Stimulated activated naive B cell treated with anti-CD40 and anti-IgM and Interleukin-4, amounts not matched to agents 10 μg/mL and 1 μg/mL and 100 μg/mL, for 72 hours (primary cell): Measurements from ENCODE around the gene CMIP.

Experiments used
- ATAC-seq, 2 donors: fragments of 150-1000 bp; cut with Tn5 transposase; replicated peaks; 2 replicates each; pipeline ENCODE4 v1.10.0; 2021; ENCODE audit warnings: moderate library complexity in 1 of 2
- DNase-seq: peaks from one replicate; pipeline ENCODE4 v3.0.0; 2021
- H3K27ac Mint-ChIP-seq: one replicate; pipeline ENCODE4 v1.8.0; 2022; ENCODE audit warnings: mild to moderate bottlenecking, mixed read lengths
- H3K27me3 Mint-ChIP-seq, 2 donors: one replicate each; pipeline ENCODE4 v1.8.0; 2022; ENCODE audit warnings: mixed read lengths in 2 of 2
- H3K36me3 Mint-ChIP-seq, 2 donors: one replicate each; pipeline ENCODE4 v1.8.0; 2022; ENCODE audit warnings: mixed read lengths in 2 of 2, mild to moderate bottlenecking in 1 of 2
- H3K4me1 Mint-ChIP-seq, 2 donors: one replicate each; pipeline ENCODE4 v1.8.0; 2022; ENCODE audit warnings: mixed read lengths in 2 of 2, mild to moderate bottlenecking in 1 of 2
- H3K4me3 Mint-ChIP-seq, 2 donors: one replicate each; pipeline ENCODE4 v1.8.0; 2022; ENCODE audit warnings: mild to moderate bottlenecking in 2 of 2, mixed read lengths in 2 of 2, moderate library complexity in 1 of 2
- H3K9me3 Mint-ChIP-seq, 2 donors: one replicate each; pipeline ENCODE4 v1.8.0; 2022; ENCODE audit warnings: mixed read lengths in 2 of 2, mild to moderate bottlenecking in 1 of 2

Gene CMIP

DNA sequence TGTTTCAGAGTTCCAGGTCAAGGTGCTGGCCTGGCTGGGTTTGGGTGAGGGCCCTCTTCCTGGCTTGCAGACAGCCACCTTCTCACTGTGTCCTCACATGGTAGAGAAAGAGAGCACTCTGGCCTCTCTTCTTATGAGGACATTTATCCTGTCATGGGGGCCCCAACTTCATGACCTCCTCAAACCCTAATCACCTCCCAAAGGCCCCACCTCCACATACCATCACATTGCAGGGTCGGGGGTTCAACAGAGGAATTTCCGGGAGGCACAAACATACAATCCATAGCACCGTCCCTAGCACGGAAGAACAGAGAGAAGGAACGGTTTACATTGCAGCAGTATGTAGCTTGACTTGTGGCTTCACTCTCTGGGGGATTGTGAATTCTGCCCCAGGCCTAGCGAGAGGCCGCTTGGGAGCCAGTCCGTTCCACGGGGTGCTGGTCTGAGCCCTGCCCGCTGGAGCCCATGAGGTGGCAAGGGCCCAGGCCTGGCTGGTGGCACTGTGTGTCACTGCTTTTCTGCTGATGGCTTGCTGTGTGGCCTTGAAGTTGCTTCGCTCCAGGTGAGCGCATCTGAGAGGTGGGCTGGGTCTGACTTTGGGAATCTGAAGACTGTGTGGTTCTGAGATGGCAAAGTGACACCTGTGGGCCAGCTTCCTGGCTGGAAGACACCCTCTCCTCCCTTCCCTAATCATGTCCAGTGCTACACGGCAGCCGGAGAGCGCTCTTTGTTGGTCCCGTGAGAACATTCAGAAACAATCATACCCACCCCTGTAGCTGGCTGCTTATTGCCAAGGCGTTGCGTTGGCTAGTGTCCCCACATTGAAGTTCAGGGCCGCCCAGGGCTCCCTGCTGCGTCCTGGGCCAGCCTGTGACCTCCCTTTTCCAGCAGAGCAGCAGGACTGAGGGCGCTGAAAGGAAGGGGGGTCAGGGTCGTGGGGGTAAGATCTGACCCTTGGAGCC, 98.3 kb downstream of the CMIP start:
- H3K9me3 Mint-ChIP-seq: no peaks in the 10 kb centered on the region
- ATAC-seq (no peak), DNase-seq (no peak)
- no peaks in the 10 kb centered on the region for H3K27me3 Mint-ChIP-seq
- H3K4me1 Mint-ChIP-seq: peaks cover 56 to 79% of the 10 kb centered on the region in 2 donors
- H3K27ac Mint-ChIP-seq: peak overlapping the region; percentile 47
- no peak overlapping the region for H3K4me3 Mint-ChIP-seq
- H3K36me3 Mint-ChIP-seq: peaks cover 6 to 9% of the 10 kb centered on the region in 2 donors

DNA sequence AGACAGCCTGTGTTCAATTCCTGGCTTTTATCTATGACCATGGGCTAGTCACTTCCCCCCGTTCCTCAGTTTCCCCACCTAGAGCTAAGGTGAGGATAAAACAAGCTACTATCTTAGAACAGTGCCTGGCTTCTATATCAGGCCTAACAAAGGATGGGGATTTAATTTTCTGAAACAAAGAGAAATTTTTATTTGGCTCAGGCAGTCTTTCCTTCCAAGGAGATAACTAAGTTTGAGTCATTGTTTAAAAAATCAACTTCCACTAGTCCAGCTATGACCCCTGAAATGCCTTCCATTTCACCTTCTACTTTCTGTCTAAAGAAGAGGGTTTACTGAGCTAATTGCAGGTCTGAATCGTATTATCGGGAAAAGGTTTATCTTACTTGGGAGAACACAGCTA, 99.0 kb downstream of the CMIP start:
- Mint-ChIP-seq H3K27me3 (no peaks in the 10 kb centered on the region), H3K27ac (no peak overlapping the region), H3K9me3 (no peaks in the 10 kb centered on the region), H3K4me1 (peaks cover 53 to 74% of the 10 kb centered on the region in 2 donors), H3K36me3 (peaks cover 6 to 9% of the 10 kb centered on the region in 2 donors), H3K4me3 (no peak overlapping the region)
- DNase-seq (no peak), ATAC-seq (no peak)

GRCh38 chr16:81544261-81544660, 99.7 kb downstream of the CMIP start:
- DNase-seq: no peak
- Mint-ChIP-seq H3K4me3 (no peak overlapping the region), H3K36me3 (peaks cover 6 to 9% of the 10 kb centered on the region in 2 donors), H3K27ac (no peak overlapping the region), H3K4me1 (peaks cover 55 to 78% of the 10 kb centered on the region in 2 donors), H3K9me3 (no peaks in the 10 kb centered on the region), H3K27me3 (no peaks in the 10 kb centered on the region)
- peak; percentile 12 to 36 for ATAC-seq

GRCh38 chr16:81544700-81545271, 100.2 kb downstream of the CMIP start:
- H3K27me3 Mint-ChIP-seq: no peaks in the 10 kb centered on the region
- peak overlapping the region in 1 of 2 donors; percentile 3 for H3K4me3 Mint-ChIP-seq
- peaks cover 54 to 78% of the 10 kb centered on the region in 2 donors for H3K4me1 Mint-ChIP-seq
- ATAC-seq: peak; percentile 72 to 73
- H3K27ac Mint-ChIP-seq: peak overlapping the region; percentile 42
- no peaks in the 10 kb centered on the region for H3K9me3 Mint-ChIP-seq
- H3K36me3 Mint-ChIP-seq: peaks cover 7 to 9% of the 10 kb centered on the region in 2 donors
- no peak for DNase-seq

GRCh38 chr16:81545470-81546250, 101.1 kb downstream of the CMIP start:
- H3K4me1 Mint-ChIP-seq: peaks cover 56 to 76% of the 10 kb centered on the region in 2 donors
- H3K36me3 Mint-ChIP-seq: peaks cover 7 to 11% of the 10 kb centered on the region in 2 donors
- H3K9me3 Mint-ChIP-seq: no peaks in the 10 kb centered on the region
- ATAC-seq: no peak
- no peaks in the 10 kb centered on the region for H3K27me3 Mint-ChIP-seq
- DNase-seq: no peak
- H3K27ac Mint-ChIP-seq: no peak overlapping the region
- no peak overlapping the region for H3K4me3 Mint-ChIP-seq

DNA sequence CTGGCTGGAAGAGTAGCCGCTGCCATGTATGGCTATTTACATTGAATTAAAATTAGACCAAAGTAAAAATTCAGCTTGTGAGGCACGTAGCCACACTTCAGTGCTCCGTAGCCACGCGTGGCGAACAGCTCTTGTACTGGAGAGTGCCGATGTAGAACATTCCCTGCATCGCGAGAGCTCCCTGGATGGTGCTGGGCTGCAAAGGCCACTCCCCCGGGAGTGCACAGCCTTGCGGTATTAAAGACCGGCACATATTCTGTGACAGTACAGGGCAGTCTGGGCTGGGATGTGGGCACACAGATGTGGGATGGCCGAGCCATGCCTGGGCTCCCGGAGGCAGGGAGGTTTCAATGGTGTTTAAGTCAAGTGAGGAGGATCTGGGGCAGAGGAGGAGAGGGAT, 102.2 kb downstream of the CMIP start:
- peaks cover 59 to 86% of the 10 kb centered on the region in 2 donors for H3K4me1 Mint-ChIP-seq
- ATAC-seq (no peak), DNase-seq (no peak)
- H3K27me3 Mint-ChIP-seq: no peaks in the 10 kb centered on the region
- H3K36me3 Mint-ChIP-seq: peaks cover 12 to 17% of the 10 kb centered on the region in 2 donors
- H3K9me3 Mint-ChIP-seq: no peaks in the 10 kb centered on the region
- H3K4me3 Mint-ChIP-seq: no peak overlapping the region
- H3K27ac Mint-ChIP-seq: peak overlapping the region; percentile 63

DNA sequence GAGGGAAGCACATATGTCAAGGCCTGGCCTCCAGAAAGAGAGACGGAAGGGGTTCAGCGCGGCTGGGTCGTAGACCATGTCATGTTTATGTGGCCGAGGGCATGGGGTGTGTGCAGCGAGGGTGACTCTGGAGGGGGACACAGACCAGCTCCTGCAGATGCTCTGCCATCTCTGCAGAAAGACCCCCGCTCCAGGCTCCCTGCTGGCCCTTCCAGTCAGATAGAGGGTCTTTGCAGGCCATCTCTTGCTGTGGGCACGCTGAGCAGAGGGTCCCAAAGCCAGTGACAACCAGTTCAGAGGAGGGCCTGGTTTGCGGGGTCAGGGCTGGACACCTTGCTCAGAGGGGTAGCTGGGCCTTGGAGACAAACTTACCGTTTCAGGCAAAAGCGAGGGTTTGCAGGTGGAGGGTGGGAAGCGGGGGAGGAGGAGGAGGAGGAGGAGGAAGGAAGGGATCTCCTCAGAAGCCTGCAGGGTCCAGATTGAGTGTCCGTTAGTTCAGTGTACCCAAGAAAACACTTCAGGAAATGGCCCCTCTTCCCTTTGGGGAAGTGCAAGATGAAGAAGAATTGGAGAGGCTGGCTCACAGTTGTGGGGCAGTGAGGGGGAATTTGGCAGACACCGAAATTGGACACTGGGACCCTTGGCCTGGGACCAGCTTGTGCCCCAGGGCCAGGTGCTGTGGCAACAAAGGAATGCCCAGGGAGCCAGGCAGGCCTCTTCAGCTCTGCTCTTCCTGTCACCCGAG, 102.8 kb downstream of the CMIP start:
- ATAC-seq: no peak
- H3K4me1 Mint-ChIP-seq: peaks cover 61 to 84% of the 10 kb centered on the region in 2 donors

GRCh38 chr16:81547939-81548216, 103.3 kb downstream of the CMIP start:
- Mint-ChIP-seq H3K4me1 (peaks cover 61 to 84% of the 10 kb centered on the region in 2 donors), H3K9me3 (no peaks in the 10 kb centered on the region)

More for the DNA sequence above, 102.8 kb downstream of the CMIP start:
- Mint-ChIP-seq H3K4me3 (no peak overlapping the region), H3K27ac (no peak overlapping the region), H3K27me3 (no peaks in the 10 kb centered on the region), H3K36me3 (peaks cover 12 to 20% of the 10 kb centered on the region in 2 donors), H3K9me3 (no peaks in the 10 kb centered on the region)
- no peak for DNase-seq

GRCh38 chr16:81548551-81548875, 103.9 kb downstream of the CMIP start:
- H3K9me3 Mint-ChIP-seq: no peaks in the 10 kb centered on the region
- H3K36me3 Mint-ChIP-seq: peaks cover 15 to 30% of the 10 kb centered on the region in 2 donors
- no peak for ATAC-seq
- no peak overlapping the region for H3K27ac Mint-ChIP-seq
- no peak overlapping the region for H3K4me3 Mint-ChIP-seq
- H3K27me3 Mint-ChIP-seq: no peaks in the 10 kb centered on the region
- no peak for DNase-seq
- peaks cover 59 to 84% of the 10 kb centered on the region in 2 donors for H3K4me1 Mint-ChIP-seq

More at GRCh38 chr16:81547939-81548216, 103.3 kb downstream of the CMIP start:
- H3K4me3 Mint-ChIP-seq: no peak overlapping the region
- ATAC-seq: no peak
- H3K27ac Mint-ChIP-seq: no peak overlapping the region
- DNase-seq: no peak
- peaks cover 15 to 24% of the 10 kb centered on the region in 2 donors for H3K36me3 Mint-ChIP-seq
- H3K27me3 Mint-ChIP-seq: no peaks in the 10 kb centered on the region

GRCh38 chr16:81548876-81549546, 104.4 kb downstream of the CMIP start:
- H3K27ac Mint-ChIP-seq: no peak overlapping the region
- no peaks in the 10 kb centered on the region for H3K9me3 Mint-ChIP-seq
- DNase-seq (no peak), ATAC-seq (no peak)
- peaks cover 15 to 30% of the 10 kb centered on the region in 2 donors for H3K36me3 Mint-ChIP-seq
- peaks cover 56 to 84% of the 10 kb centered on the region in 2 donors for H3K4me1 Mint-ChIP-seq
- H3K4me3 Mint-ChIP-seq: no peak overlapping the region
- no peaks in the 10 kb centered on the region for H3K27me3 Mint-ChIP-seq

DNA sequence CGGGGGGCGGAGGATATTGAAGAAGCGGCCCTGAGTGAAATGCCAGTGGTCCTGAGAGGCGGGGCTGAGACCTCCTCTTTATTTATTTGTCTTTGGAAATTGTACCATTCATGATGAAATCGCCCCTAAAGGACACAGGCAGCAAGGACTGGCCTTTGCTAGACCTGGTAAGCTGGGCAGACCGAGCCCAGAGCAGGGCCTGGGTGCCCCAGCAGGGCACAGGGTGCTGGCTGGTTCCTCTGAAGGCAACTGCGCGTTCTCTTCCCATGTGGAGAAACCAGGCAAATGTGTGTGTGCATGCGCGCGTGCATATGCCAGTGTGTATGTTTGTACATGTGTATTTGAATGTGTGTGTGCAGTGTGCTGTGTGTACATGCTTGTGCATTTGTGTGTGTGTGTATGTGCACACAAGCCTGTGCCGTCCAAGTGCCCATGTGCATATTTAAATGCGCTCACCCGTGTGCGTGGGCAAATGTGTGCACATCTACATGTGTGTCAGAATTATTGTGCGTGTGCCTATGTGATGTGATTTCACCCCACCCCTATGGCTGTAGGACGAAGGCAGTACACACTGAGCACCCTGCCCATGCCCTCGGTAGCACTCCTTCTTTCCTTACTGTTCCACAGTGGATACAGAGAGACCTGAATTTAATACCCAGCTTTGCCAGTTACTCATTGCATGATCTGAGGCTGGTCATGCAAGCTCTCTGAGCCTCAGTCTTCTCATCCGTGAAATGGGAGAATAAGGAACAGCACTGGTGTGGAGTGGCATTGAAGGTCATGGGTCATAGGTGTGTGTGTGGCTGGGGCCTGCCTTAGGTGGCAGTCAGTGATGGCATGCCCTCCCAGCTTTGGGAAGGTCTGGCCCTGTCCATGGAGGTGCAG, 105.2 kb downstream of the CMIP start:
- Mint-ChIP-seq H3K4me1 (peaks cover 54 to 84% of the 10 kb centered on the region in 2 donors), H3K36me3 (peaks cover 16 to 34% of the 10 kb centered on the region in 2 donors), H3K9me3 (no peaks in the 10 kb centered on the region), H3K27ac (no peak overlapping the region), H3K4me3 (no peak overlapping the region), H3K27me3 (no peaks in the 10 kb centered on the region)
- DNase-seq (no peak), ATAC-seq (no peak)

GRCh38 chr16:81550432-81550808, 105.8 kb downstream of the CMIP start:
- no peak for ATAC-seq
- Mint-ChIP-seq H3K36me3 (peaks cover 16 to 34% of the 10 kb centered on the region in 2 donors), H3K4me3 (no peak overlapping the region), H3K27ac (peak overlapping the region; percentile 39), H3K27me3 (no peaks in the 10 kb centered on the region), H3K4me1 (peaks cover 48 to 78% of the 10 kb centered on the region in 2 donors), H3K9me3 (no peaks in the 10 kb centered on the region)
- no peak for DNase-seq
